Stimulated activated naive CD8-positive, alpha-beta T cell treated with anti-CD3 and anti-CD28 coated beads, Interleukin-15, Interleukin-2, amounts not matched to agents 100 ng/mL and 50 ng/mL, for 24 hours (primary cell): Measurements from ENCODE around the gene LCN9.
"Not testable (repeated sequence)": the region's sequence is repeated elsewhere in the genome, so short reads cannot be mapped to it uniquely, and the experiment has no call there.

Experiments used
- H3K27ac Mint-ChIP-seq: one replicate; pipeline ENCODE4 v1.8.0; 2021; ENCODE audit warnings: mild to moderate bottlenecking, mixed read lengths
- H3K27me3 Mint-ChIP-seq: one replicate; pipeline ENCODE4 v1.8.0; 2021; ENCODE audit warnings: mixed read lengths
- H3K36me3 Mint-ChIP-seq: one replicate; pipeline ENCODE4 v1.8.0; 2021; ENCODE audit warnings: low read depth, mixed read lengths
- H3K4me1 Mint-ChIP-seq: one replicate; pipeline ENCODE4 v1.8.0; 2021; ENCODE audit warnings: low read depth, mixed read lengths
- H3K4me3 Mint-ChIP-seq: one replicate; pipeline ENCODE4 v1.8.0; 2021; ENCODE audit warnings: mild to moderate bottlenecking, mixed read lengths
- H3K9me3 Mint-ChIP-seq: one replicate; pipeline ENCODE4 v1.8.0; 2021; ENCODE audit warnings: mixed read lengths

Gene LCN9

DNA sequence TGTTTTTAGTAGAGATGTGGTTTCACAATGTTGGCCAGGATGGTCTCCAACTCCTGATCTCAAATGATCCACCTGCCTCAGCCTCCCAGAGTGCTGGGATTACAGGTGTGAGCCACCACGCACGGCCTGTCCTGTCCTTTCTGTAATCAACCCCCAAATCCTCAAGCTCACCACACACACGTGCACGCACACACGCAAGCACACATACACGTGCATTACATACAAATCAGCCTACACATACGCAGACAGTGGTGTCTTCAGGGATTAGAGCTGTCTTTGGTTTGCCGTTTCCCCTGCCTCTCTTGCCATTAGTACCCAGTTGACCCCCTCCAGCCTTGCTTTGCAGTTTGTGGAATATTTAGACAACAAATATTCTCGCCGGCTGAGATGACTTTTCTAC, 30.3 kb upstream of the LCN9 start:
- Mint-ChIP-seq H3K36me3 (no peaks in the 10 kb centered on the region), H3K27me3 (peaks cover 26% of the 10 kb centered on the region), H3K27ac (no peak overlapping the region), H3K4me3 (no peak overlapping the region), H3K9me3 (peaks cover 6% of the 10 kb centered on the region), H3K4me1 (no peaks in the 10 kb centered on the region)

- not testable (repeated sequence) for H3K36me3 Mint-ChIP-seq, H3K4me3 Mint-ChIP-seq, H3K27ac Mint-ChIP-seq, H3K4me1 Mint-ChIP-seq, H3K9me3 Mint-ChIP-seq
- peaks cover 37% of the 10 kb centered on the region for H3K27me3 Mint-ChIP-seq
Measured at GRCh38 chr9:135636930-135637530, 26.1 kb upstream of the LCN9 start.

GRCh38 chr9:135639196-135639595, 23.9 kb upstream of the LCN9 start, which contains the start of gene GLT6D1:
TSS of gene GLT6D1 (minus strand) at chr9:135639540. CDS start at chr9:135639187, 353 bp downstream.
- H3K36me3 Mint-ChIP-seq, result no peaks in the 10 kb centered on the region
- H3K4me1 Mint-ChIP-seq, result no peaks in the 10 kb centered on the region
- no peak within 1 kb of the TSS for H3K4me3 Mint-ChIP-seq
- peaks cover 16% of the 10 kb centered on the region for H3K9me3 Mint-ChIP-seq
- peaks cover 41% of the 10 kb centered on the region for H3K27me3 Mint-ChIP-seq
- no peak within 1 kb of the TSS for H3K27ac Mint-ChIP-seq

DNA sequence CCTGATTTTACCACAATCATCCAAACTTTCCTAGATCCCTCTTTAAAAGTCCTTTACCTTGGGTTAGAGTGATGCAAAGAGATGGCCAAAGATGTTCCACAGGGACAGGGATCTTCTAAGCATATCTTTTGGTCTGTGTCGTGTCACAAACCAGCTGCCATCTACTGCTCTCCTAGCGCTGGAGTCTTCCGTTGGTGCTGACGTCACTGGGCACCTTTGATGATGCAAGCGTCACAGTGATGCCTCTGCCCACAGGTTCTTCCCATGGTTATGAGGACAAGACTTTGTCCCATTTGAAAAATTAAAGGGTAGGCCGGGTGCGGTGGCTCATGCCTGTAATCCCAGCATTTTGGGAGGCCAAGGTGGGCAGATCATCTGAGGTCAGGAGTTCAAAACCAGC, 22.1 kb upstream of the LCN9 start:
- Mint-ChIP-seq H3K4me3 (no peak overlapping the region), H3K27me3 (peaks cover 34% of the 10 kb centered on the region), H3K36me3 (peaks cover 5% of the 10 kb centered on the region), H3K27ac (no peak overlapping the region), H3K4me1 (no peaks in the 10 kb centered on the region), H3K9me3 (peaks cover 24% of the 10 kb centered on the region)

GRCh38 chr9:135641745-135642144, 21.4 kb upstream of the LCN9 start:
- H3K36me3 Mint-ChIP-seq, result peaks cover 5% of the 10 kb centered on the region
- H3K27ac Mint-ChIP-seq, result no peak overlapping the region
- H3K9me3 Mint-ChIP-seq, result peaks cover 27% of the 10 kb centered on the region
- H3K4me3 Mint-ChIP-seq, result no peak overlapping the region
- no peaks in the 10 kb centered on the region for H3K4me1 Mint-ChIP-seq
- peaks cover 29% of the 10 kb centered on the region for H3K27me3 Mint-ChIP-seq

GRCh38 chr9:135644631-135645218, 18.4 kb upstream of the LCN9 start:
- Mint-ChIP-seq H3K36me3 (peaks cover 15% of the 10 kb centered on the region), H3K4me1 (no peaks in the 10 kb centered on the region), H3K9me3 (peaks cover 40% of the 10 kb centered on the region), H3K4me3 (no peak overlapping the region), H3K27ac (no peak overlapping the region), H3K27me3 (peaks cover 23% of the 10 kb centered on the region)

- Mint-ChIP-seq H3K36me3 (peaks cover 15% of the 10 kb centered on the region), H3K4me3 (no peak overlapping the region), H3K9me3 (peaks cover 43% of the 10 kb centered on the region), H3K4me1 (no peaks in the 10 kb centered on the region), H3K27ac (no peak overlapping the region), H3K27me3 (peaks cover 15% of the 10 kb centered on the region)
Measured at GRCh38 chr9:135647884-135648283, 15.2 kb upstream of the LCN9 start.

DNA sequence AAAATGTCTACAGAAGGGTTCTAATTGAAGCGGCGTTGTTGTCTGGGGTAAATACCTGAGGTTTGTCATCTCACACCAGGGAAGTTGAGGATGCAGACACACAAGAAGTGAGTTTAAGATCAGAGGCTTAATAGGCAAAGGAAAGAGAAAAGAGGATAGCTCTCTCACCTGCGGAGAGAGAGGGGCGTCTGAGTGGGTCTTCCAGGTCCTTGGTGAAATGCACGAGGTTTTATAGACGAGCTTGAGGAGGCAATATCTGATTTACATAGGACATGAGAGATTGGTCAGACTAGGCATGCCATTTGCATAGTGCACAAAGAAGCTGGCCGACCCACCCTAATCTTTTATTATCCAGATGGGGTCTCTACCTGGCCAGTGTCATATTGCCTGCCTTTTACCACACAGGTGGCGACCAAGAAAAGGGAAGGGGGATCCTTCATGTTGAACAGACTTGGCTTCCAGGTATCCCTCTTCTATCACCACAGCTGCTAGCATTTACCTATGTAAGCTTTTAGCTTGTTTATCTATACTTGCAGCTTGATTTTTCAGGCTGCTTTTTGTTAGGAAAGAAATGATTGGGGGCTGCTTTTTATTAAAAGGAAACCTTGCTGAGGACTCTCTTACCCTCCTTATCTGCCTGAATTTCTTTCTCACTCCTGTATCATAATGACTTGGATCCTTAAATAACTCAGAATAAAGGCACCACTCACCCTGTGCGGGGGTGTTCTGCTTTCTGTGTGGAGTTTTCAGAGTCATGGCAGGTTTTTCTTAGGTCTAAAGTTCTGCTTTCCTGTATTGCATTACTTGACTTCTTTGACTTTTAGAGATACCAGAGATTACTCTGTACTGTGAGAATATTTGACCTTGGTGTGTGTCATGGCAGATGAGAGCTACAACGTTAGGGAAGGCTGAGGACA, 14.4 kb upstream of the LCN9 start:
- H3K36me3 Mint-ChIP-seq, result peaks cover 15% of the 10 kb centered on the region
- peaks cover 15% of the 10 kb centered on the region for H3K27me3 Mint-ChIP-seq
- no peak overlapping the region for H3K4me3 Mint-ChIP-seq
- H3K27ac Mint-ChIP-seq, result no peak overlapping the region
- H3K4me1 Mint-ChIP-seq, result no peaks in the 10 kb centered on the region
- H3K9me3 Mint-ChIP-seq, result peaks cover 36% of the 10 kb centered on the region

GRCh38 chr9:135649508-135649907, 13.6 kb upstream of the LCN9 start:
- H3K27ac Mint-ChIP-seq, result no peak overlapping the region
- peaks cover 34% of the 10 kb centered on the region for H3K9me3 Mint-ChIP-seq
- H3K27me3 Mint-ChIP-seq, result peaks cover 19% of the 10 kb centered on the region
- no peak overlapping the region for H3K4me3 Mint-ChIP-seq
- peaks cover 15% of the 10 kb centered on the region for H3K36me3 Mint-ChIP-seq
- no peaks in the 10 kb centered on the region for H3K4me1 Mint-ChIP-seq

DNA sequence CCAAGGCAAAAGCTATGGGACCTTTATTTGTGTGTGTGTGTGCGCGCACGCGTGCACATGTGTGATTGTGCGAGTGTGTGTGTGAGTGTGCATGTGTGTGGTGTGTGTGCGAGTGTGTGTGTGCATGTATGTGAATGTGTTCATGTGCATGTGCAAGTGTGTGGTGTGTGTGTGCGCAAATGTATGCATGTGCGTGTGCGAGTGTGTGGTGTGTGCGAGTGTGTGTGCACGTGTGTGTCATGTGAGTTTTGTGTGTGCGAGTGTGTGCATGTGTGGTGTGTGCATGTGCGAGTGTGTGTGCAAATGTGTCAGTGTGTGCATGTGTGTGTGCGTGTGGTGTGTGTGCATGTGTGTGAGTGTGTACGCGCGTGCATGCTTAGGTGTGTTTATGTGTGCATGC, 12.7 kb upstream of the LCN9 start:
- Mint-ChIP-seq H3K4me1 (no peaks in the 10 kb centered on the region), H3K9me3 (peaks cover 28% of the 10 kb centered on the region), H3K27ac (no peak overlapping the region), H3K4me3 (no peak overlapping the region), H3K36me3 (peaks cover 12% of the 10 kb centered on the region), H3K27me3 (peaks cover 15% of the 10 kb centered on the region)

GRCh38 chr9:135655317-135655716, 7.8 kb upstream of the LCN9 start:
- H3K9me3 Mint-ChIP-seq, result peaks cover 3% of the 10 kb centered on the region
- H3K4me3 Mint-ChIP-seq, result no peak overlapping the region
- H3K36me3 Mint-ChIP-seq, result no peaks in the 10 kb centered on the region
- peaks cover 6% of the 10 kb centered on the region for H3K27me3 Mint-ChIP-seq
- no peaks in the 10 kb centered on the region for H3K4me1 Mint-ChIP-seq
- H3K27ac Mint-ChIP-seq, result no peak overlapping the region

DNA sequence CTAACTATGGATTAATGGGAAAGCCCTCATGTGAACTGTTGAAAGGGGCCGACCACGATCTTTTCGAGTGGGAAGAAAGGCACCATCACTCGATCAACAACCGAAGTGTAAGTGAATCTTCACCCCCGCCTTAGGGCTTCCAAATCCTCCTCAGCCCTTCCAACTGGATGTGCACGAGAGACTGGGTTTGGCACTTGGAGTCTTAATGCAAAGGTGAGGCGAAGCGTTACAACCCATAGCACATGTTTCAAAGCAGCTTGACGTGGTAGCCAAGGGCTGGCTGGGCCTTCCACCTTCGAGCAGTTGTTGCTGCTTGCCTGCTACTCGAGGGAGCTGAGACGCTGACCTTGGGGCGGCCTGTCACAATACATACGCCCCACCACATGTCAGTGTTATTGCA, 5.7 kb upstream of the LCN9 start:
- no peak overlapping the region for H3K27ac Mint-ChIP-seq
- no peaks in the 10 kb centered on the region for H3K4me1 Mint-ChIP-seq
- H3K36me3 Mint-ChIP-seq, result no peaks in the 10 kb centered on the region
- H3K9me3 Mint-ChIP-seq, result no peaks in the 10 kb centered on the region
- H3K4me3 Mint-ChIP-seq, result no peak overlapping the region
- peaks cover 4% of the 10 kb centered on the region for H3K27me3 Mint-ChIP-seq

DNA sequence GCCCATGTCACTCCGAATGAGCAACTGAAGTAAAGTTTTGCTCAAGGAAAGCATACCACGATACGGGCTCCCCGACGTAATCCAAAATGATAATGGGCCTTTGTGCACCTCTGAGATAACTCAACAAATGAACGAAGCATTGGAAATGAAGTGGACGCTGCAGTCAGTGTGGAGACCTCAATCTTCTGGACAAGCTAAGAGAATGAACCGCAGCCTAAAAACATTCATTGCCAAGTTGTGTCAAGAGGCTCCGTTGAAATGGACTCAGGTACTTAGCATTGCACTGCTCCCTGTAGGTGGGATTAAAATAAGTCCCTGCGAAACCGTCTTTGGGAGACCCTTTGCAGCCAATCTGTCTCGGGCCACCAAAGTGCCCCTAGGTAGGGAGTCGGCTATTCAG, 3.9 kb upstream of the LCN9 start:
- Mint-ChIP-seq H3K4me1 (no peaks in the 10 kb centered on the region), H3K27ac (no peak overlapping the region), H3K36me3 (no peaks in the 10 kb centered on the region), H3K27me3 (peaks cover under 1% of the 10 kb centered on the region), H3K4me3 (no peak overlapping the region), H3K9me3 (no peaks in the 10 kb centered on the region)

- Mint-ChIP-seq H3K9me3 (no peaks in the 10 kb centered on the region), H3K36me3 (no peaks in the 10 kb centered on the region), H3K27me3 (no peaks in the 10 kb centered on the region), H3K4me1 (no peaks in the 10 kb centered on the region), H3K4me3 (no peak overlapping the region), H3K27ac (no peak overlapping the region)
Measured at GRCh38 chr9:135660407-135660806, 2.7 kb upstream of the LCN9 start.

DNA sequence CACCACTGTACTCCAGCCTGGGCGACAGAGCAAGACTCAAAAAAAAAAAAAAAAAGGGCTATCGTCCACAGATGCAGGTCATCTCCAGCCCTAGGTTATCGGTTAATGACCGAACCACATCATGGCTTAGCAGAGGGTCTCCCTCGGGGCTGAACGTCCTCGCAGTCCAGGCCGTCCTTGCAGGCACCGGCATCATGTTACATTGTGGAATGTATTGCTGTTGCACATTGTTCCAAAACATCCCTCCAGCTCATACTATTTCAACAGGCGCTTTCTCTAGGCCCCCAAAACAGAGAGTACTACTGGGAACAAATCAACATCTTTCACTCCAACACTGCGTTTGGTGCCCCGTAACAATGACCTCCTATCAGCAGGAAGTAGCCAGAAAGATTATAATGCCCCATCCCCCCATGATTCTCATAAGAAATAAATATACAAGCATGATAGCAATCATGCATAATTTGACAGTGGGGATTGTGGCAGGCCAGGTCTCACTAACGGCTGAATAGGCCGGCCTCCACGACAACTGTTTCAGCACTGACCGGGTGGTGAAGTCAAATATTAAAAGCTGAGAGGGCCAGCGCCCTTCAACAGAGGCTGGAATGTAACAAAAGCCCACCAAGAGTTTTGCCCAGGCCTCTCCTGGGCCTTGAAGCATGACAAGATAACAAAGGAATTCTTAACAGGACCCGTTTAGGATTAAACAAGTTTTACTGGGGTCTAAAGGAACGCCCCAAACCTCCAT, 1.1 kb upstream of the LCN9 start:
- Mint-ChIP-seq H3K4me3 (no peak overlapping the region), H3K27me3 (no peaks in the 10 kb centered on the region), H3K9me3 (no peaks in the 10 kb centered on the region), H3K4me1 (no peaks in the 10 kb centered on the region), H3K27ac (no peak overlapping the region), H3K36me3 (no peaks in the 10 kb centered on the region)
